Tibial artery (tissue), 4 donors: Measurements from ENCODE around the gene CFAP61.
A peak's percentile ranks its signal among the peaks of the same experiment; 100 is the strongest.

ENCODE experiments used
- DNase-seq, 2 donors: peaks; one replicate each; pipeline ENCODE4 v3.0.0-alpha.2; 2019
- H3K27ac ChIP-seq, 2 donors: fragments of 200-600 bp; sonication (generic) in 1 of 2; 1 replicate in 1 of 2; 2 replicates in 1 of 2; pipeline ENCODE4 v1.5.1; 2018 to 2019; ENCODE audit warnings: mild to moderate bottlenecking in 1 of 2
- H3K27me3 ChIP-seq, 2 donors: fragments of 200-600 bp; sonication (generic) in 1 of 2; one replicate each; pipeline versions ENCODE4 v1.5.1 to v1.6.0; 2016 to 2019
- H3K36me3 ChIP-seq, 3 donors: fragments of 200-600 bp; sonication (generic) in 2 of 3; one replicate each; pipeline ENCODE4 v1.5.1; 2016 to 2019; ENCODE audit warnings: mild to moderate bottlenecking in 2 of 3
- H3K4me1 ChIP-seq, 4 donors: fragments of 200-600 bp; sonication (generic) in 2 of 4; 1 replicate in 3 of 4; 2 replicates in 1 of 4; pipeline ENCODE4 v1.5.1; 2016 to 2019
- H3K4me3 ChIP-seq, 2 donors: fragments of 200-600 bp; sonication (generic) in 1 of 2; 1 replicate in 1 of 2; 2 replicates in 1 of 2; pipeline ENCODE4 v1.5.1; 2018 to 2019; ENCODE audit warnings: mild to moderate bottlenecking in 2 of 2
- H3K9me3 ChIP-seq, 3 donors: fragments of 200-600 bp; sonication (generic) in 1 of 3; one replicate each; pipeline ENCODE4 v1.5.1; 2016 to 2019
- intact Hi-C: fragments of 100-400 bp; cut with DNase I; formaldehyde crosslinking; loops from one replicate; pipeline ENCODE4 v1.15.0; 2023; ENCODE audit warnings: low total_unique reads
- TF ChIP-seq, protein P1 (sequence below), 2 experiments: fragments of 200-600 bp in 1 of 2; fragments of 450-650 bp in 1 of 2; IDR thresholded peaks; one replicate each; pipeline ENCODE4 v1.5.1; 2017 to 2019; ENCODE audit warnings: antibody characterized with exemption in 2 of 2, mild to moderate bottlenecking in 1 of 2, moderate library complexity in 1 of 2

Gene CFAP61

DNA sequence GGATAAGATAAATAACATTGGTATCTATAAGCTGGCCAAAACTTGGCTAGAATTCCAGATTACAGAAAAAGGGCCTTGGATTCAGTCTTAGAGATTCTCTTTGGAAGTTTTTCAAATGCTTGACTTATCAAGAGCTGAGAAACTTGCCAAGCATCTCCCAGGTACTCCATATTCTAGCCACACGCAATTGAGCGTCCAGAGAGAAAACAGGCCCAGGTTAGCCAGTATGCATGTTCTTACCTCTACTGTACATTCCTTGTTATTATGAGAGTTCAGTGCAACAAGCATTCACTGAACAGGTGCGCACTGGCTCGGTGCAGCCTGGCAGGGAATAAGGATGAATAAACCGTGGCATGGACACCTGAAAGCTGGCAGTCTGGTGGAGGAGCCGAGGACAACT, 13.7 kb upstream of the CFAP61 start:
- no peak for DNase-seq
- H3K27me3 ChIP-seq = no peaks in the 10 kb centered on the region
- H3K4me3 ChIP-seq = no peak overlapping the region
- no peaks in the 10 kb centered on the region for H3K9me3 ChIP-seq
- intact Hi-C loops = no loop called here
- TF ChIP-seq, protein P1, sequence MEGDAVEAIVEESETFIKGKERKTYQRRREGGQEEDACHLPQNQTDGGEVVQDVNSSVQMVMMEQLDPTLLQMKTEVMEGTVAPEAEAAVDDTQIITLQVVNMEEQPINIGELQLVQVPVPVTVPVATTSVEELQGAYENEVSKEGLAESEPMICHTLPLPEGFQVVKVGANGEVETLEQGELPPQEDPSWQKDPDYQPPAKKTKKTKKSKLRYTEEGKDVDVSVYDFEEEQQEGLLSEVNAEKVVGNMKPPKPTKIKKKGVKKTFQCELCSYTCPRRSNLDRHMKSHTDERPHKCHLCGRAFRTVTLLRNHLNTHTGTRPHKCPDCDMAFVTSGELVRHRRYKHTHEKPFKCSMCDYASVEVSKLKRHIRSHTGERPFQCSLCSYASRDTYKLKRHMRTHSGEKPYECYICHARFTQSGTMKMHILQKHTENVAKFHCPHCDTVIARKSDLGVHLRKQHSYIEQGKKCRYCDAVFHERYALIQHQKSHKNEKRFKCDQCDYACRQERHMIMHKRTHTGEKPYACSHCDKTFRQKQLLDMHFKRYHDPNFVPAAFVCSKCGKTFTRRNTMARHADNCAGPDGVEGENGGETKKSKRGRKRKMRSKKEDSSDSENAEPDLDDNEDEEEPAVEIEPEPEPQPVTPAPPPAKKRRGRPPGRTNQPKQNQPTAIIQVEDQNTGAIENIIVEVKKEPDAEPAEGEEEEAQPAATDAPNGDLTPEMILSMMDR (IDR thresholded peaks at IDR 0.05) = no peak
- no peak overlapping the region for H3K27ac ChIP-seq
- H3K4me1 ChIP-seq = no peaks in the 10 kb centered on the region
- peaks cover 69 to 98% (median 85%) of the 10 kb centered on the region in 3 donors for H3K36me3 ChIP-seq

DNA sequence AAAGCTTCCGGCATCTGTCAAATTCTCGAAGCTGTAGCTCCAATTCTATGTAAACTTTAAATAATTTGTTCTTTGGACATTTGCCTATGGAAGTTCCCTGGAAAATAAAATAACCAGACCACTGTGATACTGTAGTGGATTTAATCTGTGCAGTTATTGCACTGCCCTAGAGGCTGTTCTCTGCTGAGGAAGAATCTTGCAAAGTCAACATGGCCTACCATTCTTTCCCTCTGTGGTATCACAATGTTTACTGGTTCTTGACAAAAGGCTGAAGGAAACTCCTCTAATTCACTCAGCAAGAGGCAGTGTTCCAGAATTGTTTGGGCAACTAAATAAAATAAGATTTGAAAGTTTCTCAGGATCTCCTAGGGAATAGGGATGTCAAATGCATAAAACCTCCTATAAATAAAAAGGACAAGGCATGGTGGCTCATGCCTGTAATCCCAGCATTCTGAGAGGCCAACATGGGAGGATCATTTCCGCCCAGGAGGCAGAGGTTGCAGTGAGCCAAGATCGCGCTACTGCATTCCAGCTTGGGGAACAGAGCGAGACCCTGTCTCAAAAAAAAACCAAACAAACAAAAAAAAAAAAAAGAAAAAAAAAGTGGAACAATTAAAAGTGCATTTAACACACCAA, 12.5 kb upstream of the CFAP61 start:
- Histone ChIP-seq H3K4me3 (no peak overlapping the region), H3K4me1 (no peaks in the 10 kb centered on the region), H3K36me3 (peaks cover 77 to 100% (median 90%) of the 10 kb centered on the region in 3 donors), H3K27ac (no peak overlapping the region), H3K9me3 (no peaks in the 10 kb centered on the region), H3K27me3 (no peaks in the 10 kb centered on the region)
- no peak for DNase-seq
- TF ChIP-seq, protein P1 (IDR thresholded peaks at IDR 0.05) = no peak
- intact Hi-C loops = no loop called here

DNA sequence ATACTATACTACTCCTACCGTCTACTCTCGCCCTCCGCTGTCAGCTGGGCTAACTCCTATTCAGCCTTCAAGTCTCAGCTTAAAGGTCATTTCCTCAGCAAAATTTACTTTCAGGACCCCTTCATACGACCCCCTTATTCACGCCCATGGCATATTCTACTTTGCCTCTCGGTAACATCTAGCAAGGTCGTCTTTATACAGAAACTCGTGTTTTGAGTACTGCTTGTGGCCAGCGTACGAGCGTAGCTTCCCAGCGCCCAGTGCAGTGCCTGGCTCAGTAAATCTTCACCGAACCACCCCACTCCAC, 612 bp upstream of the CFAP61 start:
- TF ChIP-seq, protein P1 (IDR thresholded peaks at IDR 0.05) = no peak

DNA sequence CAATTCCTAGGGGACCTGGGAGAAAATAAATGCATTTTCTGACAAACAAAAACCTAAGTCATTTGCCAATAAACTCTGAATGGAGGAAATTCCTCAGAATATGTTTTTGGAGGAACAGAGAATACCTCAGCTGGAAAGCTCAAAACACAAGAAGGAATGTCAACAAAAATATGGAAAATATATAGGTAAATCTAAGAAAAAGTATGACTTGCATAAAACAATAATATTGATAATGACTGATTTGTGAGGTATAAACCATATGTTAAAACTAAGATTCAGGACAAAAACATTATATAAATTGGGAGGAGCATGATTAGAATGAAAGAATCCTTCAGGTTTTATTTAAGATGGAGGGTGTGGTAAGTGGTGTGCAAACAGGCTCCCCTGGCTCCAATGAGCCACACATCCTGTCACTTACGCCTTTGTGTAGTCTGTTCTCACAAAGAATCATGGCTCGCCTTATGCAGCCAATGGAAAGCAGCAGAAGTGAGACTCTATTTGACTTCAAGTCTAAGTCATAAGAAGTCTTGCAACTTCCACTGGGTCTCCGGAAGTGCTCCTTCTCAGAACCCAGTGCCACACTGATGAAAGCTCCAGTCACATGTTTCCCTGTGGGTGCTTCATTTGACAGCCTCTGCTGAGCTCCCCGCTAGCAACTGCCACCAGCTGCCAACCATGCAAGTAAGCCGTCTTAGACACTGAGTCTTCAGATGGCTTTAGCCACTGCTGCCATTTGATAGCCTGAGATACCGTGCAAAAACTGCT, 8.1 kb downstream of the CFAP61 start:
- Histone ChIP-seq H3K27me3 (peaks cover 0 to 3% of the 10 kb centered on the region in 2 donors), H3K4me1 (no peaks in the 10 kb centered on the region), H3K4me3 (no peak overlapping the region), H3K36me3 (no peaks in the 10 kb centered on the region), H3K27ac (no peak overlapping the region), H3K9me3 (no peaks in the 10 kb centered on the region)
- intact Hi-C loops = no loop called here
- TF ChIP-seq, protein P1 (IDR thresholded peaks at IDR 0.05) = no peak
- no peak for DNase-seq

More for the DNA sequence above, 612 bp upstream of the CFAP61 start:
- Histone ChIP-seq H3K9me3 (no peaks in the 10 kb centered on the region), H3K4me1 (peaks cover 0 to 18% (median 12%) of the 10 kb centered on the region in 4 donors), H3K27me3 (no peaks in the 10 kb centered on the region), H3K4me3 (peak overlapping the region; percentile 88), H3K36me3 (peaks cover 36 to 39% (median 37%) of the 10 kb centered on the region in 3 donors), H3K27ac (peak overlapping the region; percentile 88)
- no peak for DNase-seq
- intact Hi-C loops = loop anchor here (5.0 kb wide), 1 partner anchor 34 kb away; the partner anchor contains the start of gene NAA20

DNA sequence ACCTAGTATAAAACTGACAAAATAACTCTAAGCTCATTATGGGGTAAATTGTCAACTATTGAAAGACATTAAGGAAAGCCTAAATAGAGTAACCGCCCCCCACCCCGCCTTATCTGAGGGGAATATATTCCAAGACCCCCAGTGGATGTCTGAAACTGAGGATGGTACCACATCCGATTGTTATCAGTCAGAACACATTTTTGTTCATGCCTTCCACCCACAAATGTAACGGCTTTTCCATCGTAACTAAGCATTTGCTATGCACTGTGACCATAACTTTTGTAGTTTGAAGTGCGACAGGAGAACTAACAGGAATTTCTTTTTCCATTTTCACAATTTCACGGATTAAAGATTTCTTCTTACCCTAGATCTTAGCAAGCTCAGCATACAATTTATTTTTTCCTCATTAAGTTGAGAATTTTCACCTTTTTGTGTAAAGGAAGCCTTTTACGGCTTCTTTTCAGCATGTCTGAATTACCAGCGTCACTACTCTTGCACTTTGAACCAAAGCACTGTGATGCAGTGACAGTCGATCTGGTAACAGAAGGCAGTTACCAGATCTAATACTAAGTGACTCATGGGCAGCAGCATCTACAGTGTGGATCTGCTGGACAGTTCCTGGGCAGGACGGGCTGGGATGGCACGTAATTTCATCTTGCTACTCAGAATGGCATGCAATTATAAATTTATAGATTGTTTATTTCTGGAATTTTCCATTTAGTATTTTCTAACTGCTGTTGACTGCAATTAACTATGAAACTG, 11.8 kb downstream of the CFAP61 start:
- H3K4me3 ChIP-seq = no peak overlapping the region
- no peaks in the 10 kb centered on the region for H3K36me3 ChIP-seq
- no peaks in the 10 kb centered on the region for H3K9me3 ChIP-seq
- TF ChIP-seq, protein P1 (IDR thresholded peaks at IDR 0.05) = no peak
- DNase-seq = no peak
- intact Hi-C loops = no loop called here
- H3K27ac ChIP-seq = no peak overlapping the region
- H3K4me1 ChIP-seq = no peaks in the 10 kb centered on the region
- peaks cover 0 to 3% of the 10 kb centered on the region in 2 donors for H3K27me3 ChIP-seq
